Stimulated activated CD8-positive, alpha-beta memory T cell treated with anti-CD3 and anti-CD28 coated beads, Interleukin-12 subunit alpha, Interleukin-12 subunit beta, amount 100 ng/mL, for 24 hours (primary cell): ENCODE data around the gene MPG.

ENCODE experiments used
- DNase-seq: peaks from one replicate; pipeline ENCODE4 v3.0.0-alpha.2; 2020; ENCODE audit errors: extremely low read depth

Gene MPG

GRCh38 chr16:66309-67182 is 11.5 kb upstream of the MPG start:
- no peak for DNase-seq

- DNase-seq, result no peak
Measured at GRCh38 chr16:67183-67791, 10.7 kb upstream of the MPG start.

- DNase-seq, result no peak
Measured at GRCh38 chr16:67884-68789, 9.9 kb upstream of the MPG start.

GRCh38 chr16:69181-69580 is 8.8 kb upstream of the MPG start:
- DNase-seq, result no peak

- no peak for DNase-seq
Measured at GRCh38 chr16:71210-71539, 6.8 kb upstream of the MPG start.

- no peak for DNase-seq
Measured at GRCh38 chr16:71540-72401, 6.3 kb upstream of the MPG start.

- no peak for DNase-seq
Measured at GRCh38 chr16:72561-73548, 5.2 kb upstream of the MPG start, which contains the start of gene RHBDF1. RHBDF1 (minus strand) TSS chr16:72631; CDS start chr16:65015, 7,616 bp downstream.

GRCh38 chr16:74051-74746 is 3.8 kb upstream of the MPG start:
- no peak for DNase-seq

GRCh38 chr16:74747-75334 is 3.2 kb upstream of the MPG start:
- no peak for DNase-seq

- no peak for DNase-seq
Measured at GRCh38 chr16:75580-76501, 2.2 kb upstream of the MPG start.

- no peak for DNase-seq
Measured at GRCh38 chr16:76535-77272, 1.3 kb upstream of the MPG start.

- DNase-seq, result no peak
Measured at GRCh38 chr16:77273-77806, 685 bp upstream of the MPG start.

GRCh38 chr16:78444-79150 is 572 bp downstream of the MPG start:
- no peak for DNase-seq

GRCh38 chr16:79151-80054 is 1.4 kb downstream of the MPG start:
- DNase-seq, result no peak

- DNase-seq, result no peak
Measured at GRCh38 chr16:83060-83603, 5.1 kb downstream of the MPG start.
